Activated naive CD8-positive, alpha-beta T cell treated with anti-CD3 and anti-CD28 coated beads, Interleukin-2, amount 50 U/mL, for 24 hours (primary cell): ENCODE results near the gene ETS2.

Experiments
- ATAC-seq: fragments of 150-1000 bp; cut with Tn5 transposase; one replicate; pipeline ENCODE4 v1.10.0; 2021
- DNase-seq: peaks from one replicate; pipeline ENCODE4 v3.0.0; 2021
- H3K27ac Mint-ChIP-seq: one replicate; pipeline ENCODE4 v1.8.0; 2021; ENCODE audit warnings: mild to moderate bottlenecking, mixed read lengths
- H3K27me3 Mint-ChIP-seq: one replicate; pipeline ENCODE4 v1.8.0; 2021; ENCODE audit warnings: mixed read lengths
- H3K36me3 Mint-ChIP-seq: one replicate; pipeline ENCODE4 v1.8.0; 2021; ENCODE audit warnings: low read depth, mixed read lengths
- H3K4me1 Mint-ChIP-seq: one replicate; pipeline ENCODE4 v1.8.0; 2021; ENCODE audit warnings: mixed read lengths
- H3K4me3 Mint-ChIP-seq: one replicate; pipeline ENCODE4 v1.8.0; 2021; ENCODE audit warnings: mild to moderate bottlenecking, moderate library complexity, mixed read lengths
- H3K9me3 Mint-ChIP-seq: one replicate; pipeline ENCODE4 v1.8.0; 2021; ENCODE audit warnings: mixed read lengths

ETS2 gene

GRCh38 chr21:38805328-38806152 lies at the start of gene ETS2:
Gene ETS2 (plus strand): TSS chr21:38805929. CDS start chr21:38810035, 4,106 bp downstream.
- Mint-ChIP-seq H3K4me1 (peaks cover 41% of the 10 kb centered on the region), H3K9me3 (no peaks in the 10 kb centered on the region), H3K36me3 (peaks cover 25% of the 10 kb centered on the region), H3K27ac (peak within 1 kb of the TSS; percentile 81), H3K27me3 (no peaks in the 10 kb centered on the region), H3K4me3 (peak within 1 kb of the TSS; percentile 85)
- ATAC-seq (peak; percentile 73), DNase-seq (peak; percentile 77)

GRCh38 chr21:38756746-38757145 lies 49.0 kb upstream of the ETS2 start:
- Mint-ChIP-seq H3K9me3 (no peaks in the 10 kb centered on the region), H3K27ac (no peak overlapping the region), H3K4me3 (no peak overlapping the region), H3K4me1 (peaks cover 12% of the 10 kb centered on the region), H3K27me3 (peaks cover 2% of the 10 kb centered on the region), H3K36me3 (no peaks in the 10 kb centered on the region)
- ATAC-seq (no peak), DNase-seq (no peak)

- H3K36me3 Mint-ChIP-seq: no peaks in the 10 kb centered on the region
- no peaks in the 10 kb centered on the region for H3K9me3 Mint-ChIP-seq
- H3K4me1 Mint-ChIP-seq: peaks cover 14% of the 10 kb centered on the region
- H3K27me3 Mint-ChIP-seq: peaks cover 2% of the 10 kb centered on the region
- ATAC-seq (no peak), DNase-seq (no peak)
- H3K27ac Mint-ChIP-seq: no peak overlapping the region
- no peak overlapping the region for H3K4me3 Mint-ChIP-seq
Measured at GRCh38 chr21:38758501-38759214, 47.1 kb upstream of the ETS2 start.

- no peak for DNase-seq
- no peak for ATAC-seq
- H3K4me1 Mint-ChIP-seq: peaks cover 14% of the 10 kb centered on the region
- H3K27ac Mint-ChIP-seq: no peak overlapping the region
- no peaks in the 10 kb centered on the region for H3K9me3 Mint-ChIP-seq
- peaks cover 2% of the 10 kb centered on the region for H3K27me3 Mint-ChIP-seq
- no peak overlapping the region for H3K4me3 Mint-ChIP-seq
- H3K36me3 Mint-ChIP-seq: no peaks in the 10 kb centered on the region
Measured at GRCh38 chr21:38759413-38759812, 46.3 kb upstream of the ETS2 start.

- no peaks in the 10 kb centered on the region for H3K36me3 Mint-ChIP-seq
- H3K9me3 Mint-ChIP-seq: no peaks in the 10 kb centered on the region
Measured at GRCh38 chr21:38760017-38760761, 45.5 kb upstream of the ETS2 start.

GRCh38 chr21:38760762-38761155 lies 45.0 kb upstream of the ETS2 start:
- H3K9me3 Mint-ChIP-seq: no peaks in the 10 kb centered on the region
- peaks cover 8% of the 10 kb centered on the region for H3K4me1 Mint-ChIP-seq
- DNase-seq (no peak), ATAC-seq (no peak)
- H3K27ac Mint-ChIP-seq: no peak overlapping the region
- peaks cover 2% of the 10 kb centered on the region for H3K27me3 Mint-ChIP-seq
- no peaks in the 10 kb centered on the region for H3K36me3 Mint-ChIP-seq
- H3K4me3 Mint-ChIP-seq: no peak overlapping the region

More at GRCh38 chr21:38760017-38760761, 45.5 kb upstream of the ETS2 start:
- Mint-ChIP-seq H3K27me3 (peaks cover 2% of the 10 kb centered on the region), H3K4me1 (peaks cover 11% of the 10 kb centered on the region), H3K27ac (no peak overlapping the region), H3K4me3 (no peak overlapping the region)
- ATAC-seq: no peak
- DNase-seq: no peak

GRCh38 chr21:38761531-38761930 lies 44.2 kb upstream of the ETS2 start:
- peaks cover 2% of the 10 kb centered on the region for H3K27me3 Mint-ChIP-seq
- H3K4me1 Mint-ChIP-seq: peaks cover 11% of the 10 kb centered on the region
- DNase-seq (no peak), ATAC-seq (no peak)
- H3K9me3 Mint-ChIP-seq: peaks cover 7% of the 10 kb centered on the region
- no peak overlapping the region for H3K27ac Mint-ChIP-seq
- peaks cover 2% of the 10 kb centered on the region for H3K36me3 Mint-ChIP-seq
- no peak overlapping the region for H3K4me3 Mint-ChIP-seq

GRCh38 chr21:38765056-38765455 lies 40.7 kb upstream of the ETS2 start:
- peaks cover 7% of the 10 kb centered on the region for H3K9me3 Mint-ChIP-seq
- no peak overlapping the region for H3K27ac Mint-ChIP-seq

GRCh38 chr21:38766987-38767722 lies 38.6 kb upstream of the ETS2 start:
- Mint-ChIP-seq H3K4me1 (peaks cover 45% of the 10 kb centered on the region), H3K9me3 (peaks cover 7% of the 10 kb centered on the region), H3K27ac (peak overlapping the region; percentile 89), H3K4me3 (peak overlapping the region; percentile 77), H3K27me3 (no peaks in the 10 kb centered on the region), H3K36me3 (peaks cover 2% of the 10 kb centered on the region)
- peak; percentile 86 for ATAC-seq
- DNase-seq: peak; percentile 52

More at GRCh38 chr21:38765056-38765455, 40.7 kb upstream of the ETS2 start:
- ATAC-seq (no peak), DNase-seq (no peak)
- Mint-ChIP-seq H3K4me3 (no peak overlapping the region), H3K36me3 (peaks cover 2% of the 10 kb centered on the region), H3K27me3 (no peaks in the 10 kb centered on the region), H3K4me1 (peaks cover 42% of the 10 kb centered on the region)

GRCh38 chr21:38768471-38769063 lies 37.2 kb upstream of the ETS2 start:
- Mint-ChIP-seq H3K4me3 (peak overlapping the region; percentile 77), H3K27me3 (no peaks in the 10 kb centered on the region), H3K4me1 (peaks cover 56% of the 10 kb centered on the region), H3K9me3 (peaks cover 7% of the 10 kb centered on the region), H3K36me3 (peaks cover 2% of the 10 kb centered on the region), H3K27ac (peak overlapping the region; percentile 89)
- peak; percentile 63 for ATAC-seq
- peak; percentile 77 for DNase-seq

GRCh38 chr21:38769191-38769780 lies 36.4 kb upstream of the ETS2 start:
- Mint-ChIP-seq H3K27ac (peak overlapping the region; percentile 89), H3K36me3 (peaks cover 2% of the 10 kb centered on the region), H3K4me1 (peaks cover 61% of the 10 kb centered on the region), H3K27me3 (no peaks in the 10 kb centered on the region), H3K4me3 (peak overlapping the region; percentile 77), H3K9me3 (peaks cover 7% of the 10 kb centered on the region)
- ATAC-seq: no peak
- no peak for DNase-seq

GRCh38 chr21:38770660-38771059 lies 35.1 kb upstream of the ETS2 start:
- Mint-ChIP-seq H3K4me1 (peaks cover 63% of the 10 kb centered on the region), H3K4me3 (no peak overlapping the region), H3K9me3 (peaks cover 7% of the 10 kb centered on the region), H3K27me3 (peaks cover 2% of the 10 kb centered on the region), H3K36me3 (peaks cover 2% of the 10 kb centered on the region), H3K27ac (no peak overlapping the region)
- DNase-seq (no peak), ATAC-seq (no peak)

- H3K27me3 Mint-ChIP-seq: peaks cover 7% of the 10 kb centered on the region
- H3K9me3 Mint-ChIP-seq: no peaks in the 10 kb centered on the region
- H3K4me1 Mint-ChIP-seq: peaks cover 60% of the 10 kb centered on the region
- ATAC-seq: no peak
- H3K4me3 Mint-ChIP-seq: no peak overlapping the region
- H3K27ac Mint-ChIP-seq: no peak overlapping the region
- no peak for DNase-seq
- H3K36me3 Mint-ChIP-seq: no peaks in the 10 kb centered on the region
Measured at GRCh38 chr21:38771536-38771935, 34.2 kb upstream of the ETS2 start.
